ENCODE results near the gene PLA2G4E.

DNA sequence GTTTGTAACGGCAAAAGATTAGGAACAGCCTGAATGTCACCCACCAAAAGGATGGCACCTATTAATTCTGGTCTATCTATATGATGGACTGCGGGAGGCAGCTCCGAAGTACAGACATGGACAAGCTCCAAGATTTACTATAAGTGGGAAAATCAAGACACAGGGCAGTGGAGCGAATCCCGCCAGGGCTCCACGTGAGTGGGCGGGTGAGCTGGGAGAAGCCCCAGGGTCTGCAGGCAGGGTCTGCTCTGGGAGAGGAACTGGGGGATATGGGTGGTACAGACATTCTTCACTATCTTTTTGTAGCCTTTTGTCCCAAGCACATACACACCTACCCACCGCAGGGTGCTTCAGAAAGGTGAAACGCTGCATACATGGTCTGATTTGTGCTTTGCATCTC lies 88.7 kb downstream of the PLA2G4E start:
- TF ChIP-seq, protein P1, sequence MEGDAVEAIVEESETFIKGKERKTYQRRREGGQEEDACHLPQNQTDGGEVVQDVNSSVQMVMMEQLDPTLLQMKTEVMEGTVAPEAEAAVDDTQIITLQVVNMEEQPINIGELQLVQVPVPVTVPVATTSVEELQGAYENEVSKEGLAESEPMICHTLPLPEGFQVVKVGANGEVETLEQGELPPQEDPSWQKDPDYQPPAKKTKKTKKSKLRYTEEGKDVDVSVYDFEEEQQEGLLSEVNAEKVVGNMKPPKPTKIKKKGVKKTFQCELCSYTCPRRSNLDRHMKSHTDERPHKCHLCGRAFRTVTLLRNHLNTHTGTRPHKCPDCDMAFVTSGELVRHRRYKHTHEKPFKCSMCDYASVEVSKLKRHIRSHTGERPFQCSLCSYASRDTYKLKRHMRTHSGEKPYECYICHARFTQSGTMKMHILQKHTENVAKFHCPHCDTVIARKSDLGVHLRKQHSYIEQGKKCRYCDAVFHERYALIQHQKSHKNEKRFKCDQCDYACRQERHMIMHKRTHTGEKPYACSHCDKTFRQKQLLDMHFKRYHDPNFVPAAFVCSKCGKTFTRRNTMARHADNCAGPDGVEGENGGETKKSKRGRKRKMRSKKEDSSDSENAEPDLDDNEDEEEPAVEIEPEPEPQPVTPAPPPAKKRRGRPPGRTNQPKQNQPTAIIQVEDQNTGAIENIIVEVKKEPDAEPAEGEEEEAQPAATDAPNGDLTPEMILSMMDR (IDR thresholded peaks at IDR 0.05): no peak
- TF ChIP-seq POLR2AphosphoS5 (IDR thresholded peaks at IDR 0.05; ENCODE audit: low read depth, low read length) (no peak), REST (IDR thresholded peaks at IDR 0.05; ENCODE audit: insufficient read depth in 1 of 2, low read depth in 2 of 2, low read length in 1 of 2) (no peak), TCF7L2 (IDR thresholded peaks at IDR 0.05; ENCODE audit: low read depth, low read length) (no peak)
